Measurements from ENCODE around the gene ADAMTS2. TPM values are rescaled to one million over a fixed set of nuclear protein-coding genes. Genes with fewer than 3 reads are reported as not detected.

Gene ADAMTS2
- total and polyA plus RNA-seq, 2 of the 4 experiments (the other 2 are of a cell fraction) = 19.0 to 58.8 TPM

GRCh38 chr5:179146277-179146676 lies 199.0 kb downstream of the ADAMTS2 start:
- Histone ChIP-seq H3K18ac (ENCODE audit: low read depth, low read length) (no peak overlapping the region), H2AK9ac (replicated peaks; ENCODE audit: low read depth, low read length, poor library complexity) (no peak overlapping the region), H3K14ac (replicated peaks; ENCODE audit: low read depth, low read length) (no peak overlapping the region), H2BK5ac (ENCODE audit: low read depth, low read length, poor library complexity, severe bottlenecking) (no peak overlapping the region), H2BK120ac (ENCODE audit: low read depth, low read length) (no peak overlapping the region), H3K23ac (ENCODE audit: low read depth, low read length) (no peak overlapping the region), H3K9ac (ENCODE audit: low read depth, low read length) (no peak overlapping the region), H3K4me1 (ENCODE audit: control insufficient read depth, insufficient read depth, low read length) (peaks cover 5% of the 10 kb centered on the region), H3K9me3 (ENCODE audit: control insufficient read depth, insufficient read depth, low read length) (no peaks in the 10 kb centered on the region), H3K27me3 (ENCODE audit: control insufficient read depth, insufficient read depth, low read length) (no peaks in the 10 kb centered on the region), H3K9me1 (ENCODE audit: insufficient read depth, low read length) (peaks cover 3% of the 10 kb centered on the region; the same call in 1 of the 2 replicates), H3K4me3 (ENCODE audit: insufficient read depth, low read depth, low read length) (no peak overlapping the region), H4K20me1 (ENCODE audit: insufficient read depth, low read length) (no peaks in the 10 kb centered on the region), H2BK15ac (ENCODE audit: low read depth, low read length) (no peak overlapping the region), H2BK20ac (ENCODE audit: low read depth, low read length) (no peak overlapping the region), H4K91ac (ENCODE audit: insufficient read depth, low read depth, low read length) (no peak overlapping the region), H4K8ac (ENCODE audit: low read depth in 2 of 2, low read length in 2 of 2) (no peak overlapping the region), H3K4ac (ENCODE audit: low read depth, low read length) (no peak overlapping the region), H3K4me2 (ENCODE audit: low read depth, low read length) (no peak overlapping the region), H3K56ac (ENCODE audit: extremely low read depth, insufficient read depth, low read length) (no peak overlapping the region), H4K5ac (ENCODE audit: low read depth, low read length) (no peak overlapping the region), H3K36me3 (ENCODE audit: control insufficient read depth, insufficient read depth, low read length) (peaks cover 16% of the 10 kb centered on the region), H3K27ac (ENCODE audit: insufficient read depth, low read length) (no peak overlapping the region), H2AK5ac (ENCODE audit: low read depth, low read length) (no peak overlapping the region), H2AFZ (replicated peaks; ENCODE audit: low read length, poor library complexity) (no peak overlapping the region), H3K79me1 (ENCODE audit: low read depth in 1 of 2, low read length in 2 of 2) (no peaks in the 10 kb centered on the region)
- ChIA-PET CTCF (no interaction called here), POLR2A (ENCODE audit: unreplicated experiment) (no interaction called here)
- DNase-seq (no peak), ATAC-seq (ENCODE audit: low read depth) (no peak)
- 98% methylated on average over 6 of the region's 10 CpGs; no CpG with 5 or more reads in 1 of the 2 experiments for WGBS, 2 experiments (ENCODE audit: extremely low coverage in 2 of 2, insufficient read length in 1 of 2)
- BruUV-seq (replicated peaks) = no TSS peak
- dilution Hi-C loops (cut with HindIII; ENCODE audit: low sequenced_read_pairs, unreplicated experiment) = no loop called here
- no peak for TF ChIP-seq FOS (IDR thresholded peaks at IDR 0.05; ENCODE audit: low read depth, low read length)
- no peak for TF ChIP-seq ELK1 (IDR thresholded peaks at IDR 0.05; ENCODE audit: borderline replicate concordance, low read depth, low read length)
- TF ChIP-seq SMC3 (IDR thresholded peaks at IDR 0.05; ENCODE audit: low read depth, low read length) = no peak
- no peak for TF ChIP-seq USF2 (IDR thresholded peaks at IDR 0.05; ENCODE audit: low read depth, low read length)
- no peak for TF ChIP-seq RFX5 (IDR thresholded peaks at IDR 0.05; ENCODE audit: low read depth, low read length)
- TF ChIP-seq BHLHE40 (IDR thresholded peaks at IDR 0.05; ENCODE audit: low read depth, low read length) = no peak
- TF ChIP-seq POLR2A (IDR thresholded peaks at IDR 0.05; ENCODE audit: low read depth, low read length) = no peak
- no peak for TF ChIP-seq RAD21 (IDR thresholded peaks at IDR 0.05; ENCODE audit: low read length)
- TF ChIP-seq CEBPB (IDR thresholded peaks at IDR 0.05; ENCODE audit: low read depth, low read length) = no peak
- intact Hi-C loops (cut with micrococcal nuclease) = no loop called here
- in situ Hi-C loops (cut with MboI; ENCODE audit: low sequenced_read_pairs) = no loop called here
